MM.1S (cell line): ENCODE results near the gene CPXM1.

Experiments
- DNase-seq: peaks from one replicate; pipeline ENCODE4 v3.0.0-alpha.2; 2015
- H2AFZ ChIP-seq: fragments of 300-600 bp; sonication (generic); 2 replicates; pipeline ENCODE4 v1.6.0; 2016; ENCODE audit warnings: antibody characterized with exemption, low read length
- H3F3A ChIP-seq: fragments of 300-600 bp; sonication (generic); 2 replicates; pipeline ENCODE4 v1.6.1; 2016; ENCODE audit warnings: mild to moderate bottlenecking, antibody characterized with exemption, low read length, moderate library complexity, mixed read lengths; ENCODE audit not compliant: insufficient read depth
- H3K27ac ChIP-seq: fragments of 300-600 bp; sonication (generic); 2 replicates; pipeline ENCODE4 v1.5.1; 2016; ENCODE audit warnings: mild to moderate bottlenecking, low read length
- H3K27me3 ChIP-seq: fragments of 300-600 bp; sonication (generic); replicated peaks from 2 replicates; pipeline ENCODE4 v1.6.0; 2016; ENCODE audit warnings: low read length; ENCODE audit not compliant: insufficient read depth
- H3K36me3 ChIP-seq: fragments of 300-600 bp; sonication (generic); replicated peaks from 2 replicates; pipeline ENCODE4 v1.6.1; 2016; ENCODE audit warnings: mild to moderate bottlenecking, low read length, mixed read lengths; ENCODE audit not compliant: insufficient read depth
- H3K4me1 ChIP-seq: fragments of 300-600 bp; sonication (generic); 2 replicates; pipeline ENCODE4 v1.6.1; 2016; ENCODE audit warnings: low read length, mixed read lengths
- H3K4me2 ChIP-seq: fragments of 300-600 bp; sonication (generic); 2 replicates; pipeline ENCODE4 v1.6.0; 2016; ENCODE audit warnings: low read depth, low read length
- H3K4me3 ChIP-seq: fragments of 300-600 bp; sonication (generic); 2 replicates; pipeline ENCODE4 v1.5.1; 2016; ENCODE audit warnings: low read length, mixed read lengths
- H3K79me2 ChIP-seq: fragments of 300-600 bp; sonication (generic); 2 replicates; pipeline ENCODE4 v1.6.1; 2016; ENCODE audit warnings: mixed run types, low read length, mixed read lengths
- H3K9ac ChIP-seq: fragments of 300-600 bp; sonication (generic); 2 replicates; pipeline ENCODE4 v1.6.1; 2016; ENCODE audit warnings: low read length, mixed read lengths
- H3K9me2 ChIP-seq: fragments of 300-600 bp; sonication (generic); replicated peaks from 2 replicates; pipeline ENCODE4 v1.6.1; 2016; ENCODE audit warnings: mild to moderate bottlenecking, low read length, mixed read lengths; ENCODE audit not compliant: insufficient read depth
- H3K9me3 ChIP-seq: fragments of 300-600 bp; sonication (generic); replicated peaks from 2 replicates; pipeline ENCODE4 v1.6.1; 2016; ENCODE audit warnings: mild to moderate bottlenecking, low read length, mixed read lengths; ENCODE audit not compliant: insufficient read depth
- H4K20me1 ChIP-seq: fragments of 300-600 bp; sonication (generic); 2 replicates; pipeline ENCODE4 v1.6.1; 2016; ENCODE audit warnings: mild to moderate bottlenecking, low read length, moderate library complexity, mixed read lengths; ENCODE audit not compliant: insufficient read depth
- EZH2 ChIP-seq: fragments of 300-600 bp; sonication (generic); optimal IDR thresholded peaks from 2 replicates; pipeline ENCODE3; 2017; ENCODE audit warnings: low read depth, mild to moderate bottlenecking, antibody characterized with exemption, low read length, mixed read lengths
- EZH2phosphoT487 ChIP-seq: fragments of 300-600 bp; sonication (generic); IDR thresholded peaks from 2 replicates; pipeline ENCODE4 v1.6.1; 2018; ENCODE audit warnings: antibody characterized with exemption, low read length
- TF ChIP-seq, protein P1 (sequence below): fragments of 300-600 bp; sonication (generic); IDR thresholded peaks from 2 replicates; pipeline ENCODE4 v1.5.1; 2016; ENCODE audit warnings: antibody characterized with exemption, low read length, mixed read lengths

Gene CPXM1

DNA sequence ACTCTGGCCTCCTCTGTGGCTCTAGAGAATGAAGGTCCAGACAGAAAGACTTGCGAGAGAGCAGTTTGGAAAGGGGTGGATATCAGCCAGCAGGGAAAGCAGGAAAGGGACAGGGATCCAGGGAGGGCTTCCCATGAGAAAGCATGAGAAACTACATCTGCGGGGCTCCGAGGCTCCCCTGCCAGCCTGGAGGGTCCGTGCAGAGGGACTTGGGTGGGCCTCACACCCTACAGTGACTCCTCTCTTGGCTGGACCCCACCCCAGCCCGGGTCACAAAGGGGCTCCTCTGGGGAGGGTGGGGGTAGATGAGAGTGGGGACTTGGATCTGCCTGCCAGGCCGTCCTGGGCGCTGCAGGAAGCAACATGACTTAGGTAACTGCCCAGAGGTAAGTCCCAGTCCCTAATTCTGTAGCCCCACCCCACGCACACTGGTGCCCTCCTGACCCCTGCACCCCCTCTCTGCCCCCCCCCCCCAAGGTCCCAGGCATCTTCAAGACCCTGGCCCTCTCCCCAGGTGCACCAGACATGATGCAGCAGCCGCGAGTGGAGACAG lies 15.7 kb upstream of the CPXM1 start, which contains the start of gene TMEM239:
TSS of gene TMEM239 (plus strand) at position 335 of the 553 bp plus-strand sequence. CDS start at position 526, 191 bp downstream.
- Histone ChIP-seq H3K4me3 (no peak within 1 kb of the TSS), H2AFZ (no peak within 1 kb of the TSS), H3K4me1 (no peaks in the 10 kb centered on the region), H3K9ac (no peak within 1 kb of the TSS), H3K4me2 (no peak within 1 kb of the TSS), H3K9me3 (no peaks in the 10 kb centered on the region), H3K27me3 (no peaks in the 10 kb centered on the region), H3K9me2 (no peaks in the 10 kb centered on the region), H3F3A (no peaks in the 10 kb centered on the region), H3K36me3 (no peaks in the 10 kb centered on the region), H3K27ac (no peak within 1 kb of the TSS), H4K20me1 (no peaks in the 10 kb centered on the region), H3K79me2 (no peaks in the 10 kb centered on the region)
- no peak for DNase-seq
- TF ChIP-seq EZH2 (no peak), EZH2phosphoT487 (no peak)
- TF ChIP-seq, protein P1, sequence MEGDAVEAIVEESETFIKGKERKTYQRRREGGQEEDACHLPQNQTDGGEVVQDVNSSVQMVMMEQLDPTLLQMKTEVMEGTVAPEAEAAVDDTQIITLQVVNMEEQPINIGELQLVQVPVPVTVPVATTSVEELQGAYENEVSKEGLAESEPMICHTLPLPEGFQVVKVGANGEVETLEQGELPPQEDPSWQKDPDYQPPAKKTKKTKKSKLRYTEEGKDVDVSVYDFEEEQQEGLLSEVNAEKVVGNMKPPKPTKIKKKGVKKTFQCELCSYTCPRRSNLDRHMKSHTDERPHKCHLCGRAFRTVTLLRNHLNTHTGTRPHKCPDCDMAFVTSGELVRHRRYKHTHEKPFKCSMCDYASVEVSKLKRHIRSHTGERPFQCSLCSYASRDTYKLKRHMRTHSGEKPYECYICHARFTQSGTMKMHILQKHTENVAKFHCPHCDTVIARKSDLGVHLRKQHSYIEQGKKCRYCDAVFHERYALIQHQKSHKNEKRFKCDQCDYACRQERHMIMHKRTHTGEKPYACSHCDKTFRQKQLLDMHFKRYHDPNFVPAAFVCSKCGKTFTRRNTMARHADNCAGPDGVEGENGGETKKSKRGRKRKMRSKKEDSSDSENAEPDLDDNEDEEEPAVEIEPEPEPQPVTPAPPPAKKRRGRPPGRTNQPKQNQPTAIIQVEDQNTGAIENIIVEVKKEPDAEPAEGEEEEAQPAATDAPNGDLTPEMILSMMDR = no peak

- Histone ChIP-seq H3K9me3 (no peaks in the 10 kb centered on the region), H3K36me3 (no peaks in the 10 kb centered on the region), H3K4me2 (no peak overlapping the region), H3K4me3 (no peak overlapping the region), H3F3A (no peaks in the 10 kb centered on the region), H2AFZ (no peak overlapping the region), H3K9me2 (no peaks in the 10 kb centered on the region), H3K27me3 (no peaks in the 10 kb centered on the region), H4K20me1 (no peaks in the 10 kb centered on the region), H3K27ac (no peak overlapping the region), H3K9ac (no peak overlapping the region), H3K79me2 (no peaks in the 10 kb centered on the region), H3K4me1 (no peaks in the 10 kb centered on the region)
- TF ChIP-seq EZH2phosphoT487 (no peak), EZH2 (no peak)
- TF ChIP-seq, protein P1 = no peak
- DNase-seq = no peak
Observed at GRCh38 chr20:2815242-2815900, 14.9 kb upstream of the CPXM1 start.

- no peaks in the 10 kb centered on the region for H3F3A ChIP-seq
- H4K20me1 ChIP-seq = no peaks in the 10 kb centered on the region
- H3K27ac ChIP-seq = no peak within 1 kb of the TSS
- H3K4me1 ChIP-seq = no peaks in the 10 kb centered on the region
- no peaks in the 10 kb centered on the region for H3K9me2 ChIP-seq
- H3K9me3 ChIP-seq = no peaks in the 10 kb centered on the region
- H3K36me3 ChIP-seq = no peaks in the 10 kb centered on the region
- no peak within 1 kb of the TSS for H3K4me2 ChIP-seq
- no peak for DNase-seq
- no peak within 1 kb of the TSS for H2AFZ ChIP-seq
- no peak for TF ChIP-seq EZH2
- TF ChIP-seq EZH2phosphoT487 = no peak
- TF ChIP-seq, protein P1 = no peak
- no peaks in the 10 kb centered on the region for H3K27me3 ChIP-seq
- H3K4me3 ChIP-seq = no peak within 1 kb of the TSS
- H3K79me2 ChIP-seq = no peaks in the 10 kb centered on the region
- H3K9ac ChIP-seq = no peak within 1 kb of the TSS
Observed at GRCh38 chr20:2814587-2815051, 14.2 kb upstream of the CPXM1 start, which contains the start of gene C20orf141. Gene C20orf141 (plus strand): TSS chr20:2814987. CDS start chr20:2815185, 198 bp downstream.
